Measurements from ENCODE around the gene LRFN2. TPM values are rescaled to one million over a fixed set of nuclear protein-coding genes. Genes with fewer than 3 reads are reported as not detected.

LRFN2 gene
- total and polyA plus RNA-seq, 2 of the 8 experiments (the other 6 are each of a cell fraction or from before 2014, with no cell fraction given) = 2.3 TPM

DNA sequence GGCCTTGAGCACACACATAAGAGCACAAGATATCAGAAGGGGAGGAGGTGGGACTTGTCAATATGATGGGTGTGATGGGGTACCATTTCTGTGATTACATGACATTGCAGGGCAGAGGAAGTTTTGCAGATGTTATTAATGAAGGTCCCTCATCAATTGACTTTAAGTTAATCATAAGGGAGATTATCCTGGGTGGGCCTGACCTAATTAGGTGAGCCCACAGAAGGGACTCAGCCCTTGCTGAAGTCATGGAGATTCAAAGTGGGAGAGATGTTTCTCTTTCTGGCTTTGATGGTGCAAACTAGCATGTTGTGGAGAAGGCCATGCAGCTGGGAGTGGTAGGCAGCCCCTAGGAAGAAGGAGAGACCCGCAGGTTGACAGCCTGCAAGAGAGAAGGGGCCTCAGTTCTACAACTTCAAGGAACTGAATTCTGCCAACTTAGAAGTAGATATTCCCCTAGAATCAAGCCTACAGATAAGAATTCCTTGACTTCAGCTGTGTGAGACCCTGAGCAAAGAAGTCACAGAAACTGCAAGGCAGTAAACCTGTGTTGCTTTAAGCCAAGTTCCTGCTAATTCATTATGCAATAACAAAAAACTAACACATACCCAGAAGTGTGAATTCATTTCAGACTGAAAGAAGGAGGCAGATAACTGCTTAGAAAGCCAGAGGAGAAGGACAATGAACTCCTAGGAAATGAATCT is 131.3 kb downstream of the LRFN2 start:
- CTCF ChIA-PET (ENCODE audit: partially characterized antibody) = no interaction called here

More for the DNA sequence above, 131.3 kb downstream of the LRFN2 start:
- no peak overlapping the region for H3K23ac ChIP-seq (ENCODE audit: insufficient read length)
- H4K20me1 ChIP-seq (replicated peaks in 1 of 2; ENCODE audit: control insufficient read depth in 1 of 2, insufficient read depth in 2 of 2, low read length in 2 of 2) = no peaks in the 10 kb centered on the region
- H3K27me3 ChIP-seq (replicated peaks in 1 of 4; ENCODE audit: control insufficient read depth in 3 of 4, extremely low read depth in 1 of 4, insufficient read depth in 3 of 4, low read length in 3 of 4) = no peaks in the 10 kb centered on the region
- DNase-seq (ENCODE audit: low read depth in 1 of 2, low spot score in 2 of 2) (no peak), FAIRE-seq (no peak)
- H2BK12ac ChIP-seq (ENCODE audit: low read depth, low read length) = no peak overlapping the region
- H3K36me3 ChIP-seq (ENCODE audit: control insufficient read depth in 2 of 4, insufficient read depth in 4 of 4, low read length in 3 of 4) = no peaks in the 10 kb centered on the region; a peak in 1 of 8 replicates
- H3K79me1 ChIP-seq (ENCODE audit: low read depth, low read length) = no peaks in the 10 kb centered on the region
- no peak overlapping the region for H3K56ac ChIP-seq (replicated peaks; ENCODE audit: insufficient read length, low read depth, low read length)
- WGBS, 2 experiments (ENCODE audit: extremely low coverage in 1 of 2, insufficient coverage in 1 of 2, insufficient read length in 1 of 2, insufficient replicate concordance in 2 of 2, low coverage in 1 of 2, low lambda C conversion rate in 2 of 2, missing lambda C conversion rate in 1 of 2) = 100% methylated on average over 1 of the region's 1 CpG; no CpG with 5 or more reads in 1 of the 2 experiments
- H3K18ac ChIP-seq (ENCODE audit: extremely low read depth, low read length) = no peak overlapping the region
- no peak overlapping the region for H3K14ac ChIP-seq (ENCODE audit: insufficient read length)
- H3K4me2 ChIP-seq (ENCODE audit: insufficient read depth in 1 of 2, low read depth in 2 of 2, low read length in 2 of 2) = no peak overlapping the region
- H3K4ac ChIP-seq (replicated peaks; ENCODE audit: insufficient read length, low read depth, low read length) = no peak overlapping the region
- H4K91ac ChIP-seq (replicated peaks; ENCODE audit: insufficient read length, low read length) = no peak overlapping the region
- no peak overlapping the region; the same call in 1 of the 2 replicates for H2AFZ ChIP-seq (ENCODE audit: low read length)
- H3K23me2 ChIP-seq (ENCODE audit: low read depth, low read length) = no peaks in the 10 kb centered on the region; the same call in 1 of the 2 replicates
- no peak overlapping the region for H2BK15ac ChIP-seq (ENCODE audit: low read length)
- TF ChIP-seq, protein P1, sequence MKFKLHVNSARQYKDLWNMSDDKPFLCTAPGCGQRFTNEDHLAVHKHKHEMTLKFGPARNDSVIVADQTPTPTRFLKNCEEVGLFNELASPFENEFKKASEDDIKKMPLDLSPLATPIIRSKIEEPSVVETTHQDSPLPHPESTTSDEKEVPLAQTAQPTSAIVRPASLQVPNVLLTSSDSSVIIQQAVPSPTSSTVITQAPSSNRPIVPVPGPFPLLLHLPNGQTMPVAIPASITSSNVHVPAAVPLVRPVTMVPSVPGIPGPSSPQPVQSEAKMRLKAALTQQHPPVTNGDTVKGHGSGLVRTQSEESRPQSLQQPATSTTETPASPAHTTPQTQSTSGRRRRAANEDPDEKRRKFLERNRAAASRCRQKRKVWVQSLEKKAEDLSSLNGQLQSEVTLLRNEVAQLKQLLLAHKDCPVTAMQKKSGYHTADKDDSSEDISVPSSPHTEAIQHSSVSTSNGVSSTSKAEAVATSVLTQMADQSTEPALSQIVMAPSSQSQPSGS (IDR thresholded peaks at IDR 0.05; ENCODE audit: low read length) = no peak
- no peak for TF ChIP-seq CEBPB (IDR thresholded peaks at IDR 0.05; ENCODE audit: low read depth, low read length)
- TF ChIP-seq SIX5 (IDR thresholded peaks at IDR 0.05; ENCODE audit: low read depth, low read length) = no peak
- TF ChIP-seq GABPA (IDR thresholded peaks at IDR 0.05; ENCODE audit: borderline replicate concordance, insufficient read depth, low read length) = no peak
- TF ChIP-seq SAP30 (IDR thresholded peaks at IDR 0.05; ENCODE audit: insufficient read depth, insufficient replicate concordance, low read length) = no peak
- no peak for TF ChIP-seq RFX5 (IDR thresholded peaks at IDR 0.05; ENCODE audit: borderline replicate concordance, low read depth, low read length)
- TF ChIP-seq, protein P2, sequence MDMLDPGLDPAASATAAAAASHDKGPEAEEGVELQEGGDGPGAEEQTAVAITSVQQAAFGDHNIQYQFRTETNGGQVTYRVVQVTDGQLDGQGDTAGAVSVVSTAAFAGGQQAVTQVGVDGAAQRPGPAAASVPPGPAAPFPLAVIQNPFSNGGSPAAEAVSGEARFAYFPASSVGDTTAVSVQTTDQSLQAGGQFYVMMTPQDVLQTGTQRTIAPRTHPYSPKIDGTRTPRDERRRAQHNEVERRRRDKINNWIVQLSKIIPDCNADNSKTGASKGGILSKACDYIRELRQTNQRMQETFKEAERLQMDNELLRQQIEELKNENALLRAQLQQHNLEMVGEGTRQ (IDR thresholded peaks at IDR 0.05; ENCODE audit: low read length) = no peak
- no peaks in the 10 kb centered on the region for H3K79me2 ChIP-seq (ENCODE audit: control insufficient read depth in 1 of 2, insufficient read depth in 2 of 2, low read length in 2 of 2)
- no peaks in the 10 kb centered on the region for H3K4me1 ChIP-seq (replicated peaks in 1 of 4; ENCODE audit: control insufficient read depth in 3 of 4, insufficient read depth in 4 of 4, low read length in 3 of 4)
- H2AK5ac ChIP-seq (ENCODE audit: low read depth, low read length) = no peak overlapping the region
- H3K9ac ChIP-seq (replicated peaks in 1 of 4; ENCODE audit: extremely low read depth in 1 of 4, low read depth in 3 of 4, low read length in 3 of 4) = no peak overlapping the region
- POLR2A ChIA-PET (ENCODE audit: partially characterized antibody) = no interaction called here
- no peak overlapping the region for H2BK5ac ChIP-seq (ENCODE audit: low read depth, low read length)
- H3K27ac ChIP-seq (ENCODE audit: low read depth, low read length) = no peak overlapping the region
- no peak overlapping the region for H3K4me3 ChIP-seq (ENCODE audit: extremely low read depth in 1 of 4, insufficient read depth in 2 of 4, low read depth in 3 of 4, low read length in 4 of 4)
- H2BK20ac ChIP-seq (ENCODE audit: low read length) = no peak overlapping the region
- no peaks in the 10 kb centered on the region for H3K9me3 ChIP-seq (ENCODE audit: insufficient read depth in 2 of 2, low read depth in 1 of 2, low read length in 1 of 2)
- H4K5ac ChIP-seq (ENCODE audit: insufficient read length, low read depth, low read length) = no peak overlapping the region
- H4K8ac ChIP-seq (ENCODE audit: extremely low read depth, insufficient read depth, low read length) = no peak overlapping the region
- H2BK120ac ChIP-seq (replicated peaks; ENCODE audit: low read depth, low read length) = no peak overlapping the region

Measured in H1 (cell line).